CD4-positive, alpha-beta T cell treated with Interferon alpha-2 for 1 hour (primary cell): ENCODE data around the gene NACC2.
"Not testable (repeated sequence)": the region's sequence is repeated elsewhere in the genome, so short reads cannot be mapped to it uniquely, and the experiment has no call there.

Experiments used
- DNase-seq, 2 donors: peaks; one replicate each; pipeline ENCODE4 v3.0.0-alpha.2; 2020 to 2022

Gene NACC2

DNA sequence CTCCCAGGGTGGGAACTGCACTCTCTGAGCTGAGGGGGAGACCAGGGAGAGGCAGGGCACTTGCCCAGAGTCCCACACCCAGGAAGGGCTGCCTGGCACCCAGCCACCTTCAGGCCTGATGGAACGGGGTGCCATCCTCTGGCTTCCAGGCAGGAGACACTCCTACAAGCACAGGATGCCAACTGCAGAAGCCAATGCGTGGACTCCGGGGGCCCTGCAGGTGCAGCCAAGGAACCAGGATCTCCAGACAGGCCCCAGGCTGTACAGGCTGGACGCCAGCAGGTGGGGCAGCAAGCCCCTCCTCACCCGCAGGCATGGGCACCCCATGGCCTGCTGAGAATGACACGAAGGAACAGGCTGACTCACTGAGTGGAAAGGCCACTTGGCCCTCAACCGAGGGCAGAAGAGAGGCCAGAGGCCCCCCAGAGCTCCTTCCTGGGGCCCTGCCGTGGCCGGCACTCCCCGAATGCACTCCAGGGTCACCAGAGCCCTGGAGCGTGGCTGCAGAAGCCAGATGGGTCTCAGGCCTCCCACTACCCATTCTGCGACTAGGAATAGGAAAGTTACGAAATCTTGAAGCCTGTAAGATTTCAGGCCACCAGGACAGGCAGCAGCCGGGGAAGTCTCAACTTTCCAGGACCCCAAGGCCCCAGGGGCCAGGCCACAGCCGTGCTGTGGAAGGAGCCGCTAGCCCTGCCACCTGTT is 15.7 kb downstream of the NACC2 start:
- DNase-seq = no peak

DNA sequence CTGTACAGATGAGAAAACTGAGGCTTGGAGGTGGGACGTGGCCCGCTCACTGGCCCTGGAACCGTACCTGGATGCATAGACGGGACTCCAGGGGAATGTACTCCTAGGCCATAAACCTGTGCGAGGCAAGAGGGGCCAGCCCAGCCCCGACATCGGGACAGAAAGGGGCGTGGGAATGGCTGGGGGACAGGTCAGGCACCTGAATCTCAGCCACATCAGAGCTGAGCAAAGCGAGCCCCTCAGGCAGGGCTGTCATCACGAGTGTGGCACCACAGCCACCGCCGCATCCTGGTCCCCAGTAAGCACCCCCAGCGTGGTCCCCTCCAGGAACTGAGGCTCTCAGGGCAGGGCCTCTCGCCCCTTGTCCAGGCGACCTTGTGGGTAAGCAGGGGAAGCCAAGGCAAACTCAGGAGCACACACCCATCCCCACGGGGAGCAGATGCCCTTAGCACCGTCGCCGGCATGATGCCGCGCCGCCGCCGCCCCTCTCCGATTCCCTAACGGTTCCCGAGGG is 16.5 kb downstream of the NACC2 start:
- DNase-seq = no peak

DNA sequence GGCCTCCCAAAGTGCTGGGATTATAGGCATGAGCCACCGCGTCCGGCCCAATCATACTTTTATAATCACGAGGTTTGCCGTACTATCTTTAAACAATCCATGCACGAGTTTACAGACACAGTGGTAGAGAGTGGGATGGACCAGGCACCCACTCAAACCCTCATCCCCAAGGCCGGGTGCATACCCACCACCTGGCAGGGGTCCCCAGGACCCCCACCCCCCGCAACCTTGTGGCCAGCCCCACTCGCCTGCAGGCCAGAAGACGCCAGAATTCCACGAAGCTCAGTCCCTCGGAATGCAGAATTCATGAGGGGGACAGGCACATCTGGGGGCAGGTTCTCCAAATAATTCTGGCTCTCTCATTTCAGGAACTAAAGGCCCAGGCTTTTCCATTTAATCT is 17.1 kb downstream of the NACC2 start:
- no peak for DNase-seq

DNA sequence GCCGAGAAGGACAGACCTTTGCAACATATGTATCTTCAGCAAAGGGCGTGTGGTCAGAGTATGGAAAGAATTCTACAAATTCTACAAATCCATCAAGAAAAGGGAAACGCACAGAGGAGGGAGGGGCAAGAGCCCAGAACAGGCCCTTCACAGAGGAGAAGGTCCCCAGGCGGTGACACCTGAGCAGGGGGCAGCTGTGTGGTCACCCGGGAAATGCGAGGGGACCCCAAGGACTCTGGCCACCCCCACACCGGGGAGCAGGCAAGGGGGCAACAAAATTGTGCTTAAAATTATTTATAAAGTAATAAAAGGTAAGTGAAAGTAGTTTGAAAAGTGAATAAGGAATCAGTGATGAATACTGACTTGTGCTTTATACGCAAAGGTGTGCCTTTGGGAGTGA is 17.6 kb downstream of the NACC2 start:
- no peak for DNase-seq

DNA sequence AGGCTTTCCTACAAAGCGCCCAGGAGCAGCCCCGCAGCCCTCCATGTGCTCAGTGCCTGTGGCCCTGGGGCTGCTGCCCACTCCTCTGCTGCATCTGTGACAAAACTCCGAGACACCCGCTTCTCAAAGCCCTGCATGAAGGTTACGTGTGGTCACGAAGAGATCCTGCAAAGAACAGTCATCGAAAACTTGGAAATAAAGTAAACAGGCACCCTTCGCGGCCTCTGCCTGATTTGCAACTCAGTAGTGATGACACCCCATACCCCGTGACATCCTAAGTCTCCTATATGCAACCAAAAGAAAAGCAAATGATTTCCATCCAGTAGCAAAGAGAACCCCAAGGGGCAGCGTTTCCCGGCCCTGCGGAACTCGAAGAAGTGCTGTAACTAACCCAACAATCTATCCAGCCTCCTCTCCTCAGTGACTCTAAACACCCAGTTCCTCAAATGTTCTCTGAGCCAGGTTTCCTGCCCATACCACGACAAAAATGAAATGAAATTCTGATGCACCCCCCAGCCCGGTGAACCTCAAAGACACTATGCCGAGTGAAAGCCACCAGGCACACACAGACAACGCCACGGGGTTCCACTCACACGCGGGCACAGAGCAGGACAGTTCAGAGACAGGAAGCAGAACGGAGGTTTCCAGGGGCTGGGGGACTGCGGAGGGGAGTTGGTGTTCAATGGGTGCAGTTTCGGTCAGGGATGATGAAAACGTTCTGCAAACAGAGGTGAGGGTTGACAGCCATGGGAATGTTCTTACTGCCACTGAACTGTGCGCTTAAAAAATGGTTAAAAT is 19.0 kb downstream of the NACC2 start:
- DNase-seq = peak in 1 of 2 donors; percentile 30

DNA sequence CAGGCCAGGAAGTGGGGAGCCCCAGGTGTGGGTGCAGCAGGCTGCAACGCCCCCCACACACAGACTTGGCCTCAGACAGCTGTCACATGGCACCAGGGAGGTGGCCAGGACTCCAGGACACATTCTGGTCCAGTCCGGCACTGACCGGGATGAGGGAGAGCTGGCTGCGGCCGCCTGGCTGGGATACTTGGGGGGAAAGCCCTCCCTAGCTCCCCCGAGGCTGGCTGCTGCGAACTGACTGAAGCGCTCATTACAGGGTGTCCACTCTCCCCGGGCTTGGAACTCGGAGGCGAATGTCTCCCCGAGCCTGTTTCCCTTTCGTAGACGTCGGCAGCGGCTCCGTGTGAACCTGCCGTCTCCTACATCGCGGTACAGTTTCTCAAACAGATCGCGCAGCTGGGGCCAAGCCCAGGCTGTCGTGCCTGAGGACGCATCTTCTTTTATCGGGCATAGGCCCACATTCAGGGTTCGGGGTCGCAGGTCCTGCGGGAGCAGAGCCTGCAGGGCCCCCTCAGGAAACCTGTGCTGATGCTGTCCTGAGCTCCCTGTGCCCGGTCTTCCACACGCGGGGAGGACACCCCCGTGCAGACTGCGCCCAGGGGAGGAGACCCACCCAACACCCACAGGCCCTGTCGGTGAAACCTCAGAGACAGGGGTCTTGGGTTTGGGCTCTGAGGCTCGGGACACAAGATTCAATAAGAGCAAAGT is 19.8 kb downstream of the NACC2 start:
- DNase-seq = no peak

DNA sequence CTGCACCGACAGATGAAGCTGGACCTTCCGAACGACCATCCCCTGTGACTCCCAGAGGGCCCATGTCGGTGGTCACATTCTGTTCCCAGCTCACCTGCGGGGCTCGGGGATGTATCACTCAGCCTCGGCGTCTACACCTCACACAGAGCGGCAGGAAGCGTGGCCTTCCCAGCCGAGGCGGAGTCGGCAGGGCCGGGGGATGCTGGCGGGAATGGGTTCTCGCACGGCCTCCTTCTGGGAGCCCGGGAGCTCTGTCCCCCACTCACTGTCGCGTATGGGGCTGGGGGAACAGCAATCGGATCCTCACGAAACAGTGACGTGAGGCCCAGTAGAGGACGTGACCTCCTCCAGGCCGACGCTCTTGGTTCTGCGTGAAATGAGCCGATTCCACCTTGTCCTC is 20.4 kb downstream of the NACC2 start:
- DNase-seq = no peak

DNA sequence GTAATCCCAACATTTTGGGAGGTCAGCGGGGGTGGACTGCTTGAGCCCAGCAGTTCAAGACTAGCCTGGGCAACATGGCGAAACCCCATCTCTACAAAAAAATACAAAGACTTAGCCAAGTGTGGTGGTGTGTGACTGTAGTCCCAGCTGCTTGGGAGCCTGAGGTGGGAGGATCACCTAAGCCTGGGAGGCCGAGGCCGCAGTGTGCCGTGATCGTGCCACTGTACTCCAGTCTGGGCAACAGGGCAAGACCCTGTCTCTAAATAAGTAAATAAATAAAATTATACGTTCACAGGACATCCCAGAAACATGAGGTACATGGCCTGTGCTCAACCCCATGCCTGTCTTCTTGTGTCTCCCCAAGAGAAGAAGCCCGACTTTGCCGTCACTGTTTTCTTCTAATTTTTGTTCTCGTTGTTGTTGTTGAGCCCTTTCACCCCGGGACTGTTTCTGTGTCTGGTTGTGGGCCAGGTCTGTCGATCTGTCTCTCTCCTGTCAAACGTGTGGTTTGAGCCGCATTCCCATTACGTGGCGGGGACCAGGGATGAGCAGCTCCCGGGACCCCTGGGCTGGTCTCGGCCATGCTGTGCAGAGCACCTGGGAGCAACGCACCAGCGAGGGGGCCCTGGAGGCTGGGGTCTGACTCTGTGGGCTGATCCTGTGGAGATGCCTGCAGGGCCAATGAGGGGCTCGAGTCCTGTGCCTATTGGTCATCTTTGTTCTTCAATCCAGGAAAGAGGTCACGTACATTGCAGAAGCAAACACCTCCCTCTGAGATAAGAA is 32.2 kb downstream of the NACC2 start:
- DNase-seq = no peak

DNA sequence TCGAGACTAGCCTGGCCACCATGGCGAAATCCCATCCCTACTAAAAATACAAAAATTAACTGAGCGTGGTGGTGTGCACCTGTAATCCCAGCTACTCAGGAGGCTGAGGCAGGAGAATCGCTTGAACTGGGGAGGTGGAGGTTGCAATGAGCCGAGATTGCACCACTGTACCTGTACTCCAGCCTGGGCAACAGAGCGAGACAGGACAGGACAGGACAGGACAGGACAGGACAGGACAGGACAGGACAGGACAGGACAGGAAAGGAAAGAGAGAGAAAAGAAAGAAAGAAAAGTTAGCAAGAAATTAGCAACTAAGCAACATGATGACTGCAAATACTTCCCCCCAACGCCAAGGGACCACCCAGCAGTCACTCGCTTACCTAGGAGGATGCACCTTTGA is 33.2 kb downstream of the NACC2 start:
- DNase-seq = not testable (repeated sequence)

DNA sequence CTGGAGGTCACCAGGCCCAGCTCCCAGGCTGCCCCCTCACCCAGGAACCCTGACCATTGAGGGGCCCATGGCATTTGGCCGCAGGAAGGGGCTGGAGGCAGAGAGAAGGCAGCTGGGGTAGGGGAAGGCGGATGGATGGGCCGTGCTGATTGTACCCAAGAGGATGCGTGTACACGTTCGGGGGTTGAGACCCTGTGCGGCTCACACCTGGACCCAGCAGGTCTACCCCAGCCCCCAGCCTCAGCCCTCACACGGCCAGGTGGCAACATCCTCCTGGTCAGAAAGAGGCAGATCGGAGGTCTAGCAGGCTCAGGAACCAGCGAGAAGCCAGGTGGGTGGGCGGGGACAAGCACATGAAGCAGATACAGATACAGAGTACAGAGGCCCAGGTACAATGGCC is 33.7 kb downstream of the NACC2 start:
- no peak for DNase-seq

DNA sequence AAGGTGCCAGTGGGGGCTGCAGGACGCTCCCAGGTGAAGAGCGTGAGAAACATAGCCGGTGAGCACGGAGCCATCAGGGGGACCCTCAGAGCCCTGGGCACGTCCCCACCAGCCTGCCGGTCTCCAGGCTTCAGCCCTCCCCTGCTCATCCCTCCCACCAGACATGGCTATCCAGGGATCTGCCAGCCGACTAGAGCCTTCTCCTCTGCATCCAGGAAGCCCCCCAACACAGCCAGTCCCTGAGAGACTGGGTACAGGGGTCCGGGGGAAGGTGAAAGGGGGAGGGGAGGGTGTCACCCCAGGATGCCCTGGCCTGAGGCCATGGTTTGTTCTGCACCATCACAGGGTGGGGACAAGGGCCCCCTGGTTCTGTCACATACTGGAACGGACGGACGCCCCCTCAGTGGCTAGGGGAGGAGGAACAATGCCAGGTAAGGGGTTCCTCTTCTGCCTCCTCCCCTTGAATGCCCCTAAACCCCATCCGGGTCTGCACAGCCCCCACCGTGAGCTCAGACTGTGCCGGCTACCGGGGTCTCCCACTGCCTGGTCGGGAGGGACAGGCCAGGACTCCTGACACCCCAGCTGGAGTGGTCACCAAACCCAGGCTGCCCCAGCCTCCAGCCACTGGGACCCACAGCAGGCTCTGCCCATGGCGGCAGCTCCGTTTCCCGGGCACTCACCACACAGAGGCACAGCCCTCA is 34.3 kb downstream of the NACC2 start:
- no peak for DNase-seq

DNA sequence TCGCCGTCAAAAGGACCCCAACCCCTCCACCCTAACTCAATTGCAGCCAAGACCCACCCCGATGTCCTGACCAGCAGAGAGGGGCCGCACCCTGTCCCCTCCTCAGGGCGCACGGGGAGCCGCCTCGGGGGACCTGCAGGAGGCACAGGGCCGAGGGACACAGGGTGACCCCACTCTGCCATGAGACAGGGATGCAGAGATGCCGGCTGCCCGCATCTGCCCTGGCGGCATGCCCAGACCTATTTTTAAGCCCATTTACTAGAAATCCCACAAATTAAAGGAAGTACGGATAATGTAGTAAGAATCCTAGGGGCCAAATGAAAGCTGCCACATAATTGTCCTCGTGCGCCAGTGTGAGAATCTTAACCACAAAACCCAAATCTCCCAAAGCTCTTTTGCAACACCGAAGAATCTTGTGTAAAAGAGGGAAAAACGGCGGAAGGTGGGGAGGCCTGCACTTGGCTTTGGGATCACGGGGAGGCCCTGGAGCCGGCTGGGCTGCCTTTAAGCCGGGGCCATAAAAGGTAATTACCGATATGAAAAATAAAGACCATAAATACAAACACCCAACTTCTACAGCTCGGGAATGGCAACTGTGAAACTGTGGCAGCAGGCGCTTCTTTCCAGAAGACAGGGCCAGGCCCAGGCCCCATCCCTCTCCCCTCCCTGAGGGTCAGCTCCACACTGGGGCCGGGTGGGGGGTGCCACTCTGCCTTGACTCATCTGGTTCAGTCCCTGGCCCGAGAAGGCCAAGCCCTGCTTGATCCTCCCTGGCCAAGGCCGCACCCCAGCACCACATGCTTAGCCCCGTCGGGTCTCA is 35.0 kb downstream of the NACC2 start:
- peak in 1 of 2 donors; percentile 45 for DNase-seq

DNA sequence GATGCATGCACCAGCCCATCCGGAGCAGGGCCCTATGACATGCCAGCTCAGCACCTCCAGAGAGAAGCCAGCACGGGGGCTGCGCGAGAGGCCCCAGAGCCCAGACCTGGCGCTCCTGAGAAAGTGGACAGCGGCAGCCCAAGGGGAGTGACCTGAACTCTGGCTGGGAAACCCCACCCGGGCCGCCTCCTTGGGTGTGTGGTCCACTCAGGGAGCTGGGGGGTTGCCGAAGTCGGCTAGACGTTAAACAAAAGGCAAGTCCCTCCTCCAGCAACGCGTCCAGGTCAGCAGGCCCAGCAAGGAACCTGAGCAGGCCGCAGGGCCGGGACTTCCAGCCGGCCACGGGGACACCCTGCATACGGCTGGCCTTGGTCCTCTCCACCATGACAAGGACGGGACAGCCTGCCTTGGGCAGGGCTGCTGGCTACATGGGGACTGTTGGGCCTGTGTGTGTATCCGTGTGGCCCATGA is 35.7 kb downstream of the NACC2 start:
- no peak for DNase-seq

DNA sequence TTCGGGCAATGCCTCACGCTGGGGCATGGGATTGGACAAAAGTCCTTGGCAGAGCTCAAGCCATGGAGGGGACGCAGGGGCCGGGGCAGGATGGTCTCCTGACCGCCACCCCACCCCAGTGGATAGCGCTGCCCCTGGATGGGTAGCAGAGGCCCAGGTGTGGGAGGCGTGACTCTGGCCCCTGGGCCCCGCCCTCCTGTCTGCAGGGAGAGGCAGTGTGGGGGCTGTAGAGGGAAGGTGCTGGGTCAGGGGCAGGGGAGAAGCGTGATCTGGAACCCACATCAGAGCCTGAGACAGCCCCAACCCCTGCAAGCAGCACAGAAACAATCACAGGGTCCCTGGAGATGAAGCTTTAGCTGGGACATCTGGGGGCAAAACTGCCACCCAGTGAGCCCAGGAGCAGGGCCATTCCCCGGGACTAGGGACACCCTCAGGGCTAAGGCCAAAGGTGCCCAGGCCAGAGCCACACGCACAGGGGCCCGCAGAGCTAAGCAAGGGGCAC is 36.2 kb downstream of the NACC2 start:
- no peak for DNase-seq

DNA sequence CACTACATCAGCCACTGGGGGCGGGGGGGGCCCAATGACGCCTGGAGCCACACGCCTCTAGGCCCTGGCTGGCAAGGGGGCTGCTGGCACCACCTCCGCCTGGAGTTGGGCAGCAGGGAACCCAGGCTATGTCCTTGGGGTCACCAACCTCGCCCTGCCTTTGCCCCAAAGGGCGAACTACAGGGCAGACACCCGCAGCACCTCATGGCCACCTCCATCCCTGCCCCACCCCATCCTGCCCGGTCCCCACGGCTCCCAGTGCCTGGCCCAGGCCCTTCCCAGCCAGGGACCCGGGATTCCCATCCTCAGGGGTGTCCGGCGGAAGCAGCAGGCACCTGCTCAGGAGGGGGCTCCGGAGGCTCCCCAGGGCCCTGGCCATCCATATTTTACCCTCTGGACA is 37.0 kb downstream of the NACC2 start:
- no peak for DNase-seq

DNA sequence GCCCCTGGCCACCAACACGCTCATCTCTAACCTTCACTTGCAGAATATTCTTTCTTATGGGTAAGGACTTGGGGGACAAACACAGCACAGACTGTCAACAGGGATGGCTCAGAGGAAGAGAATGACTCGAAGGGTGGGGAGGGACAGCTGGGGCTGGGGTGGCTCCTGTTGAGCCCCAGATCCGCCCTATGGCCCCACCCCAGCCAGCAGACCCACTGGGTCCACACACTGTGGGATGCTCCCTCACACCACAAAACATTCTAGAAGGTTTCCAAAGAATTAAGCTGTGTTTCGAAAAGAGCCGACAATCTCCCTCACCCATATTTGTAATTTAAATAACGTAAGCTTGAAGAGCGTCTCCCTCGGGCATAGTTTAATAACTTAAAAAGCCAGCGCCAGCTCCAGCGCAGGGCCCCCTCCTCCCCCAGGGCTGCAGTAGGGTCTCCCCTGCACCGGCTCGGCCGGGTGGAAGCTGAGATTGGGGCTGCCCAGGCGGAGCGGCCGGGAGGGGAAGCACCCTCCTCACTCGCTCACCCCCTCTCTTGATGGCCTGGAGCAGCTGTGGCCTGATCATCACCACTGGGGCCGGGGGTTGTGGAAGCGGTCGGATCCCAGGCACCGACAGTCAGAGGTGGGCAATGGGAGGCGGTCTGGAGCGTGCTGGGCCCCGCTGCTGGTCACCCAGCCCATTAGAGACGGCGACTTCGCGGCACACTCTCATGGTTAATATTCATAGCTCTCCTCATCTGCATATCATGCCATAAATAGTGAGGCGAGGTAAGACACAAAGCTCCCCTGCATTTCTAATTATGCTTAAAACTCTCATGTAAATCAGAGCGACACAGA is 37.6 kb downstream of the NACC2 start:
- DNase-seq = no peak

DNA sequence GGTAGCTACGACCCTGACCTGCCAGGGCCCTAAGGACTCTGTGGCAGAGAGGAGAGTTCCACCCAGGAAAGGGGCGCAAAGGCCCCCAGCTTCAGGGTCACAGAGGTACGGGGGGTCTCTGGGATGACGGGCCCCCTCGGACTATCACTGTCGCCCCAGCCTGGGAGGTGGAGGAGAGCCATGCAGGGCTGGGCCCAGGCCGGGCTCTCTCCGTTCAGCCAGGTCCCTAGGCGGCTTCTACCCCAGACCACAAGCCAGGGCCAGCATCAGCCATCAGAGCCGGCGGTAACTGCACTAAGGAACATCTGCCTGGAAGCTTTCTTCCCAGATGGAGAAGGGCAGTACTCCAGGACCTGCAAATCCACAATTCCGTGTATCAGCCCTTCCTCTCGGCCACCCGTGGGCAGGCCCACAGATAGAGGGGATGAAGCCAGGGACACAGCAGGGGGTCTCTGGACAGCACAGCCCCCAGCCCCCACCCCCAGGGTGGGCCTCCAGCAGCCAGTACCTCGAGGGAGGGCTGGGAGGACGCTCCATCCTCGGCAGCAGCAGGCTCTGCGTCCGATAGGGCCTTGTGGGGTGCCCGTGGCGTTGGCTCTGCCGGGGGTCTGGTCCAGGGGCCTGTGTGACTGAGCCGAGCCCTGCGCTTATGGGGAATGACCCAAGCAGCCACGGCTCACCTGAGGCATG is 38.4 kb downstream of the NACC2 start:
- no peak for DNase-seq

DNA sequence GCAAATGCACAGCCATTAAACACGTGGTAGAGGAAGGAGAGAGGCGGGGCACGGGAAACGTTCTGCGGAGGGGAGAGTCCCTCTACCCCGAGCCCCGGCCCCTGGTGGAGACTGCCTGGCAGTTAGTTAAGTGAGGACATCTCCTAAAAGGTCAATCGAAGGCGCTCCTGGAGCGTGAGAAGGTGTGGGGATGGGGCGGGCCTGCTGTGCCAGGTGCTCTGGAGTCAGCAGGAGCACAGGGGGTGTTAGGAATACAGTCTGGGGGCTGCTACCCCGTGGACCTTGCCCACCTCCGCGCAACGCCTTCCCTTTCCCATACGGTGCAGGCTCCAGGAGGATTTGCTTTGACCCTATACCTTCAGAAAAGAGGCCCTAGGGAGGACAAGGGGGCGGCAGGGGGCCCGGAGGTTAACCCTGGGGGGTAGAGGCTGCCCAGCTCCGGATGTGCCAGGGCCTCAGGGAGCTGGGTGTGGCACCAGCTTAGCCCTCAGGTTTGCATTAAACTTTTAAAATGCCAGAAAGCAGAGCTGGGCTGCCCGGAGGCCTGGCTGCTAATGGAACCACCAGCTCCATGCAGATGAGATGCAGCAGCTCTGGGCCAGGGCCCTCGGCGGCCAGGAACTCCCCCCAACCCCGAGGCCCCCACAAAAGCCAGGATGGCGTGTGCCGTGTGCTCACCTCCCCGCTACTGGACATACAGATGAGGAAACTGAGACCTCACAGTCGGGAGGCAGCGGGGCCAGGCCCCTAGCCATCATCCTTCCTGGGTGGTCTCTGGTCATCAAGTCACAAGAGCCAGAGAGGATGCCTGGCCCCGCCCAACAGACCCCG is 39.2 kb downstream of the NACC2 start:
- DNase-seq = peak in 1 of 2 donors; percentile 24
